Amygdala (tissue), 56 donors: ENCODE measurements around the gene EPC1.
"Not testable (repeated sequence)": the region's sequence is repeated elsewhere in the genome, so short reads cannot be mapped to it uniquely, and the experiment has no call there.

ENCODE experiments used
- DNase-seq, 56 donors: peaks; one replicate each; lab custom pipeline; 2025; lab: John Stamatoyannopoulos, UW

Gene EPC1

DNA sequence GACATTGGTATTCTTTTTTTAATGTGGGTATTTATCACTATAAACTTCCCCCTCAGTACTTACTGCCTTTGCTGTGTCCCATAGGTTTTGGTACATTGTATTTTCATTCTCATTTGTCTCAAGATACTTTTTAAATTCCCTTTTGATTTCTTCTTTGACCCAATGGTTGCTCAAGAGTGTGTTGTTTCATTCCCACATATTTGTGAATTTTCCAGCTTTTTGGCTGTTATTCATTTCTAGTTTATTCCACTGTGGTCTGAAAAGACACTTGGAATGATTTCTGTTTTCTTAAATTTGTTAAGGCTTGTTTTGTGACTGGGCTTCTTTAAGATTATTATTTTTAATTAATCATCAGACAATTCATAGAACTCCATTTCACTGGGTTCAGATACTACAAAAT lies 105.0 kb downstream of the EPC1 start:
- no peak for DNase-seq

DNA sequence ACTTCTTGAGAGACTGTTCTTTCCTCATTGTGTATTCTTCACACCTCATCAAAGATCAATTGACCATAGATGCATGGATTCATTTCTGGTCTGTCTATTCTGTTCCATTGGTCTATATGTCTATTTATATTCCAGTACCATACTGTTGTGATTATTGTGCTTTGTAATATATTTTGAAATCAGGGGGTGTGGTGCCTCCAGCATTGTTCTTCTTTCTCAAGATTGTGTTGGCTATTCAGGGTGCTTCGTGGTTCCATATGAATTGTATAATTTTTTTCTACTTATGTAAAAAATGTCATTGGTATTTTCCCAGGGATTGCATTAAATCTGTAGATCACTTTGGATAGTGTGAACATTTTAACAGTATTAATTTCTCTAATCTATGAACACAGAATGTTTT lies 106.5 kb downstream of the EPC1 start:
- DNase-seq, result no peak

DNA sequence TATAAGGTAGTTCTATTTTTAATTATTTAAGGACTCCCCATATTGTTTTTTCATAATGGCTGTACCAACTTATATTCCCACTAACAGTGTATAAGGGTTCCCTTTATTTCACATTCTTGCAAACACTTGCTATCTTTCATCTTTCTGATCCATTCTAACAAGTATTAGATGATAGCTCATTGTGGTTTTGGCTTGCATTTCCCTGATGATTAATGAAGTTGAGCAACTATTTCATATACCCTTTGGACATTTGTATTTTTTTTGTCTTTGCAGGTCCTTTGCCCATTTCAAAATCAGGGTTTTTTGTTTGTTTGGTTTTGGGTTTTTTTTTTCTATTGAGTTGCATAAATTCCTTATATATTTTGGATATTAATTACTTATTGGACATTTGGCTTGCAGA lies 107.2 kb downstream of the EPC1 start:
- DNase-seq, result no peak

DNA sequence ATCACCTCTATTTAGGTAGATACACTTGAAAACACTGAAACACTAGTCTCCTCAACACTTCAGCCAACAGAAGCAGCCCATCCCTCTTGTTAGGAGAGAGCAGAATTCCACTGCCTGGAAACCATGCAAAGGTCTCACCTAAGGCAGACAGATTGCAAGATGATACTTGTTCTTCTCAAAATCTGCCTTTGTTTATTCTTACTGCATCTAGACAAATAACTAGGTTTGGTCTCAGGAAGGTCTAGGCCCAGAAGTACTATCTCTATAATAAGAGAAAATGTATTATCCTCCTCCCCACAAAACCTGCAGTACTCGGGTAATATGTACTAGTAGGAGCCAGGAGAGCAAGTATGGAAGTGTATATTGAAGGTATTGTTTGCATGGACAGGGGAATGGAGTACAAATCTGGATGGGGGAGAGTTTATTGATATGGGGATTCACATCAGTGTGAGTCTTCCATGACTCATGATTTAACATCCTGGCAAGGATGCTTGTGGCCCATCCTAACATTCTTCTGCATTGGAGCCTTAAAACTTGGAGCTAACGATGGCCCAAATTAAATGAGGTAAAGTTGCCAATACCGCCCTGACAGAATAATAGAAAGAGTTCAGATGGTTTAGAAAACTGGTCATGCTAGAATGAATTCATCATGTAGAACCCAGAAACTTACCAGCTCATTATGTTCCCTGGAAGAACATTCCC lies 109.2 kb downstream of the EPC1 start:
- DNase-seq, result no peak

DNA sequence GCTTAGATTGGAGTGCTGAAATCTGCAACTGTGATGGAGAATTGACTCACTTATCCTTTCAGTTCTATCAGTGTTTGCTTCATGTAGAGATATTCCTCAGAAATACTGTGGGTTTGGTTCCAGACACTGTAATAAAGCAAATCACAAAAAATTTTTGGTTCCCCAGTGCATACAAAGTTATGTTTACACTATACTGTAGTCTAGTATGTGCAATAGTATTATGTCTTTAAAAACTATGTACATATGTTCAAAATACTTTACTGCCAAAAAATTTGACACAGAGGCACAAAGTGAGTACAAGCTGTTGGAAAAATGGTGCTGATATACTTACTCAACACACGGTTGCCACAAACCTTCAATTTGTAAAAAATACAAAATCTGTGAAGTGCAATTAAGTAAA lies 112.5 kb downstream of the EPC1 start:
- DNase-seq, result no peak

DNA sequence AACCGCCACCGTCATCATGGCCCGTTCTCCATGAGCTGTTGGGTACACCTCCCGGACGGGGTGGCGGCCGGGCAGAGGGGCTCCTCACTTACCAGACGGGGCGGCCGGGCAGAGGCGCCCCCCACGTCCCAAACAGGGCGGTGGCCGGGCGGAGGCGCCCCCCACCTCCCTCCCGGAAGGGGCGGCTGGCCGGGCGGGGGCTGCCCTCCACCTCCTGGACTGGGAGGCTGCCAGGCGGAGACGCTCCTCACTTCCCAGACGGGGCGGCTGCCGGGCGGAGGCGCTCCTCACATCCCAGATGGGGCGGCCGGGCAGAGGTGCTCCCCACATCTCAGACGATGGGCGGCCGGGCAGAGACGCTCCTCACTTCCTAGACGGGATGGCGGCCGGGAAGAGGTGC lies 113.6 kb downstream of the EPC1 start:
- not testable (repeated sequence) for DNase-seq

DNA sequence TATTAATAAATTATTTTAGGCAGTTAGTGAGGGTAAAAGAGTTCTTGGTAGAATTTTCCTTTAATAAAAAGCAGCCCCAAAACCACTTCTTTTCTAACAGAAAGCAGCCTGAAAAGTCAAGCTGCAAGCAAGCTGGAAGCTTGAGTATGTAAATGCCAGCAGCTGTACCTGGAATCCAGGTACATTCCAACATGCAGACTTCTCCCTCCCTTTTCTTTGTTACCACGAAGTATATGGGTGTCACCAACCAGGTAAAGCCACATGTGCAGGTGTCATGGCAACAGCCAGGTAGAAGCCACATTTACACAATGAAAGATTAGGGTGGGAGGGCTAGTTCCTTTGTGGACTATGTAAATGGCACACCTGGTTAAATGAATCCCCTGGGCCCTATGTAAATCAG lies 114.6 kb downstream of the EPC1 start:
- DNase-seq, result no peak

DNA sequence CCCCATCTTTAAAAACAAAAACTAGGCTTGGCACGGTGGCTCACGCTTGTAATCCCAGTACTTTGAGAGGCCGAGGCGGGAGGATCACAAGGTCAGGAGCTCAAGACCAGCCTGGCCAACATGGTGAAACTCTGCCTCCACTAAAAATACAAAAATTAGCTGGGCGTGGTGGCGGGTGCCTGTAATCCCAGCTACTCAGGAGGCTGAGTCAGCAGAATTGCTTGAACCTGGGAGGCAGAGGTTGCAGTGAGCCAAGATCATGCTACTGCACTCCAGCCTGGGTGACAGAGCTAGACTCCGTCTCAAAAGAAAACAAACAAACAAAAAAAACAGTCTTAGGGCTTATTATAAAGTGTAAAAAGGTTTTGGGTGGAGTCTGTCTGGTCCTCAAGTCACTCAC lies 117.2 kb downstream of the EPC1 start:
- DNase-seq, result not testable (repeated sequence)

DNA sequence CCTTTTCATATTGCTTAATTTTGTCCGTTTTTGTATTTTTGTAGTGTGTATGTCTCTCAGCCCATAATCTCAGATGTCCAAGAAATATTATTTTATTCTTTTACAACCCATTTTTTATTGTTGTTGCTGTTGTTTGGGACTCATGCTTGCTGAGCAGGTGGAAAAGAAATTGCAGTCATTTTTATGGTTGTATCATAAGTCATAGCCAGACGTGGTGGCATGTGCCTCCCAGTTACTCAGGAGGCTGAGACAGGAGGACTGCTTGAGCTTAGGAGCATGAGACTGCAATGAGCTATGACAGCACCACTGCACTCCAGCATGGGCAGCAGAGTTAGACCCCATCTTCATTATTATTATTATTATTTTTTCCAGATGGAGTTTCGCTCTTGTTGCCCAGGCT lies 117.8 kb downstream of the EPC1 start:
- no peak for DNase-seq

DNA sequence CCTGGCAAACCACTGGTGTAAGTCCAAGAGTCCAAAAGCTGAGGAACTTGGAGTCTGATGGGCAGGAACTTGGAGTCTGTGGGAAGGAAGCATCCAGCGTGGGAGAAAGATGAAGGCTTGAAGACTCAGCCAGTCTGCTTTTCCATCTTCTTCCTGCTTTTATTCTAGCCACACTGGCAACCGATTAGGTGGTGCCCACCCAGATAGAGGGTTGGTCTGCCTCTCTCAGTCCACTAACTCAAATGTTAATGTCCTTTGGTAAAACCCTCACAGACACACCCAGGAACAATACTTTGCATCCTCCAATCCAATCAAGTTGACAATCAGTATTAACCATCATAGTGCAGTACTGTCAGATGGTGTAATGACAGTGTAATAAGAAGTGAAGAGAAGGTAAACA lies 119.2 kb downstream of the EPC1 start:
- no peak for DNase-seq

DNA sequence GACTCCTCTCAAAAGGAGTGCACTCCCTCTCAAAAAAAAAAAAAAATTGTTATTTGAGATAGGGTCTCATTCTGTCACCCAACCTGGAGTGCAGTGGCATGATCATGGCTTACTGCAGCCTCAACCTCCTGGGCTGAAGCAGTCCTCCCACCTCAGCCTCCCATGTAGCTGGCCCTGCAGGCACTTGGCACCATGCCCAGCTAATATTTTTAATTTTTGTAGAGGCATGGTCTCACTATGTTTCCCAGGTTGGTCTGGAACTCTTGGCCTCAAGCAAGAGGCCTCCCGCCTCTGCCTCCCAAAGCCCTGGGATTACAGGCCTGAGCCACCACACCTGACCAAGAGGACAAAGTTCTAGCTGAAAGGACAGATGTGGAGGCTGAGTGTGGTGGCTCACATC lies 120.3 kb downstream of the EPC1 start:
- no peak for DNase-seq

DNA sequence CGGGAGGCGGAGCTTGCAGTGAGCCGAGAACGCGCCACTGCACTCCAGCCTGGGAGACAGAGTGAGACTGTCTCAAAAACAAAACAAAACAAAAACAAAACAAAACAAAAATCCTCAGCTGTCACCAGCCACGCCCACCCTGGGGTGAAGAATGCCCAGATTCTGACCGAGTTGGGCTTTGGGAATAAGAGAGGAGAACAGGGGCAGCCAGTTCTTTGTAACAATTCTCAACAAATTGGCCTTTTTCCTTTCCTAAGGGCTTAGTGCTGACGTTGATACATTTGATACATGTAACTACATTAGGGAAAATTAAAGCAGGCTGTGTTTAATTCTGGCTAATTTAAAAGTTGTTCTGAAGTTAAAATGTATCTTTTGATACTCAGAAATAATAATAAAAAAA lies 121.0 kb downstream of the EPC1 start:
- no peak for DNase-seq

DNA sequence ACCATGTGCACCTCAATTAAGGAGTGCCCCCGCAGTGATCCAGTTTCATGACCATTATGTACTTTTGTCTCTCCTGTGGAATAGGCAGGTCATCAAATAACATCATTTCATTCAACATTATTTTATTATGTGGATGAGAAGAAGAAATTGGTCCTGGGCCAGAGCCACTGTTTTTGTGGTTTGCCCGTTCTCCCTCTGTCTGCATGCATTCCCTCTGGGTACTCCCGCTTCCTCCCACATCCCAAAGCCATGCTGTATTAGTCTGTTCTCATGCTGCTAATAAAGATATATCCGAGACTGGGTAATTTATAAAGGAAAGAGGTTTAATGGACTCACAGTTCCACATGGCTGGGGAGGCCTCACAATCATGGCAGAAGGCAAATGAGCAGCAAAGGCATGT lies 124.6 kb downstream of the EPC1 start:
- not testable (repeated sequence) for DNase-seq

DNA sequence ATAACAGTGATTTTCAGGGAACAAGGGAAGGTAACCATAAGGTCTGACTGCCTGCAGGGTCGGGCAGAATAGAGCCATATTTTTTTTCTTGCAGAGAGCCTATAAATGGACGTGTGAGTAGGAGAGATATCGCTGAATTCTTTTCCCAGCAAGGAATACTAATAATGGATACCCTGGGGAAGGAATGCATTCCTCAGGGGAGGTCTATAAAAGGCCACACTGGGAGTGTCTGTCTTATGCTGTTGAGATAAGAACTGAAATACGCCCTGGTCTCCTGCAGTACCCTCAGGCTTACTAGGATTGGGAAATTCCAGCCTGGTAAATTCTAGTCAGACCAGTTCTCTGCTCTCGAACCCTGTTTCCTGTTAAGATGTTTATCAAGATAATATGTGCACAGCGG lies 127.8 kb downstream of the EPC1 start:
- DNase-seq, result not testable (repeated sequence)

DNA sequence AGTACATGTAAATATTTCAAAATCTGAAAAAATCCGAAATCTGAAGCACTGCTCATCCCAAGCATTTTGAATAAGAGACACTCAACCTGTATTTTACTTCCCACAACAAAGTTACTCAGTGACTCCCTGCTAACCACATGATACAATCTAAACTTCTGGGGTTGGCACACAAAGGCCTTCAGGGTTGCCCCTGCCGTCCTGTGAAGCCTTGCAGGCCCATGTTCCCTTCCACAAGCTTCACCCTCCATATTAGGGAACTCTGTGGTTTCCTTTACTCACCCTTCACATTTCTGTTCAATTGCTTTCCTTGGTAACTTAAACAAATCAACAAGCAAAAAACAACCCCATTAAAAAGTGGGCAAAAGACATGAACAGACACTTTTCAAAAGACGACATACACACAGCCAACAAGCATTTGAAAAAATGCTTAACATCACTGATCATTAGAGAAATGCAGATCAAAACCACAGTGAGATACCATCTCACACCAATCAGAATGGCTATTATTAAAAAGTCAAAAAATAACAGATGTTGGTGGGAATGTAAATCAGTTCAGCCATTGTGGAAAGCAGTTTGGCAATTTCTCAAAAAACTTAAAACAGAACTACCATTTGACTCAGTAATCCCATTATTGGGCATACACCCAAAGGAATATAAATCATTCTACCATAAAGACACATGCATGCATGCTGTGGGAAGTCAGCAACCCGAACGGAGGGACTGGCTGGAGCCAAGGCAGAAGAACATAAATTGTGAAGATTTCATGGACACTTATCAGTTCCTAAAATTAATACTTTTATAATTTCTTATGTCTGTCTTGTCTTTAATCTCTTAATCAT lies 128.5 kb downstream of the EPC1 start:
- not testable (repeated sequence) for DNase-seq
